GM23338 (cell line): ENCODE data around the gene TMX2. TPM values are rescaled to one million over a fixed set of nuclear protein-coding genes. Genes with fewer than 3 reads are reported as not detected.

Experiments used
- ATAC-seq: fragments of 200-7000 bp; cut with Tn5 transposase; 3 replicates; pipeline ENCODE4 v1.9.1; 2020
- DNase-seq: peaks from one replicate; pipeline ENCODE4 v3.0.0-alpha.2; 2015; ENCODE audit warnings: low spot score
- H2AFZ ChIP-seq: fragments of 200-600 bp; sonication (generic); 2 replicates; pipeline ENCODE4 v1.8.0; 2016; ENCODE audit warnings: antibody characterized with exemption, mild to moderate bottlenecking, moderate library complexity
- H3F3A ChIP-seq: fragments of 200-600 bp; sonication (generic); replicated peaks from 2 replicates; pipeline ENCODE4 v1.8.0; 2017; ENCODE audit warnings: antibody characterized with exemption, mixed run types, low read depth
- H3K27ac ChIP-seq: fragments of 200-600 bp; sonication (generic); 2 replicates; pipeline ENCODE4 v1.6.1; 2016; ENCODE audit warnings: low read depth
- H3K27me3 ChIP-seq: fragments of 200-600 bp; sonication (generic); 2 replicates; pipeline ENCODE4 v1.8.0; 2016; ENCODE audit warnings: mild to moderate bottlenecking, mixed run types, moderate library complexity; ENCODE audit not compliant: insufficient read depth
- H3K36me3 ChIP-seq: fragments of 200-600 bp; sonication (generic); 2 replicates; pipeline ENCODE4 v1.8.0; 2016; ENCODE audit warnings: mild to moderate bottlenecking; ENCODE audit not compliant: insufficient read depth
- H3K4me1 ChIP-seq: fragments of 200-600 bp; sonication (generic); 2 replicates; pipeline ENCODE4 v1.8.0; 2016; ENCODE audit warnings: mild to moderate bottlenecking, moderate library complexity; ENCODE audit not compliant: insufficient read depth
- H3K4me2 ChIP-seq: fragments of 200-600 bp; sonication (generic); 2 replicates; pipeline ENCODE4 v1.7.1; 2017; ENCODE audit warnings: mixed run types
- H3K4me3 ChIP-seq: fragments of 200-600 bp; sonication (generic); 2 replicates; pipeline ENCODE4 v1.6.1; 2016; ENCODE audit warnings: mixed run types
- H3K79me2 ChIP-seq: fragments of 200-600 bp; sonication (generic); replicated peaks from 2 replicates; pipeline ENCODE4 v1.8.0; 2017; ENCODE audit warnings: mild to moderate bottlenecking; ENCODE audit not compliant: insufficient read depth
- H3K9me2 ChIP-seq: fragments of 200-600 bp; sonication (generic); 2 replicates; pipeline ENCODE4 v1.8.0; 2017; ENCODE audit not compliant: insufficient read depth
- H4K20me1 ChIP-seq: fragments of 200-600 bp; sonication (generic); replicated peaks from 2 replicates; pipeline ENCODE4 v1.8.0; 2017; ENCODE audit warnings: mild to moderate bottlenecking; ENCODE audit not compliant: insufficient read depth
- H3K27ac Mint-ChIP-seq: 2 replicates; pipeline ENCODE4 v1.8.0; 2020; ENCODE audit warnings: inconsistent platforms, mild to moderate bottlenecking, moderate library complexity, mixed read lengths
- H3K27me3 Mint-ChIP-seq: 3 replicates; pipeline ENCODE4 v1.8.0; 2022; ENCODE audit warnings: low read depth, mild to moderate bottlenecking, moderate library complexity, mixed read lengths, inconsistent platforms; ENCODE audit not compliant: insufficient read depth, poor library complexity
- H3K36me3 Mint-ChIP-seq: 3 replicates; pipeline ENCODE4 v1.8.0; 2021; ENCODE audit warnings: low read depth, mild to moderate bottlenecking, inconsistent platforms, moderate library complexity, mixed read lengths
- H3K4me1 Mint-ChIP-seq: 3 replicates; pipeline ENCODE4 v1.8.0; 2020; ENCODE audit warnings: mild to moderate bottlenecking, inconsistent platforms, mixed read lengths
- H3K4me3 Mint-ChIP-seq: 3 replicates; pipeline ENCODE4 v1.8.0; 2021; ENCODE audit warnings: moderate library complexity, mild to moderate bottlenecking, inconsistent platforms, mixed read lengths
- H3K9me3 Mint-ChIP-seq: 3 replicates; pipeline ENCODE4 v1.8.0; 2020; ENCODE audit warnings: moderate library complexity, mild to moderate bottlenecking, inconsistent platforms, mixed read lengths
- CREB1 ChIP-seq: fragments of 250-450 bp; sonication (Bioruptor Pico); IDR thresholded peaks from 2 replicates; pipeline ENCODE4 v1.5.0; 2020; ENCODE audit warnings: low read depth, mild to moderate bottlenecking, moderate library complexity
- EZH2 ChIP-seq: fragments of 200-600 bp; sonication (generic); IDR thresholded peaks from one replicate; pipeline ENCODE4 v1.8.0; 2017; ENCODE audit warnings: antibody characterized with exemption, mild to moderate bottlenecking, low read depth; ENCODE audit not compliant: unreplicated experiment
- EZH2phosphoT487 ChIP-seq: fragments of 200-600 bp; sonication (generic); IDR thresholded peaks from one replicate; pipeline ENCODE4 v1.8.1; 2018; ENCODE audit warnings: antibody characterized with exemption; ENCODE audit not compliant: unreplicated experiment
- NANOG ChIP-seq: IDR thresholded peaks from 2 replicates; pipeline ENCODE4 v1.6.1; 2016; ENCODE audit warnings: antibody characterized with exemption, borderline replicate concordance
- POLR2AphosphoS5 ChIP-seq: IDR thresholded peaks from 2 replicates; pipeline ENCODE4 v1.6.1; 2016; ENCODE audit warnings: antibody characterized with exemption, low read depth
- STAT1 ChIP-seq: IDR thresholded peaks from one replicate; pipeline ENCODE4 v1.6.1; 2016; ENCODE audit warnings: antibody characterized with exemption; ENCODE audit not compliant: unreplicated experiment
- ZNF331 ChIP-seq: fragments of 250-450 bp; sonication (Bioruptor Pico); IDR thresholded peaks from 2 replicates; pipeline ENCODE4 v1.5.0; 2020; ENCODE audit warnings: low read depth, mild to moderate bottlenecking, moderate library complexity
- polyA plus RNA-seq: library from polyadenylated mRNA; unstranded; fragments of >200 nt; fragmentation: Nextera tagmentation; extraction: Ambion mirVana; gene quantifications from 2 replicates; pipeline ENCODE4 v1.2.1, GENCODE V29; 2016
- total RNA-seq: library from RNA; depleted of rRNA; stranded (reverse); fragments of >200 nt; shearing (Covaris generic); gene quantifications from 2 replicates; pipeline ENCODE4 v1.2.3, GENCODE V29; 2014
- TF ChIP-seq, protein P1 (sequence below): IDR thresholded peaks from one replicate; pipeline ENCODE4 v1.6.1; 2018; ENCODE audit warnings: antibody characterized with exemption; ENCODE audit not compliant: unreplicated experiment
- TF ChIP-seq, protein P2 (sequence below): IDR thresholded peaks from 2 replicates; pipeline ENCODE4 v1.6.1; 2016; ENCODE audit warnings: antibody characterized with exemption
- TF ChIP-seq, protein P3 (sequence below): fragments of 250-450 bp; sonication (Bioruptor Pico); IDR thresholded peaks from 2 replicates; pipeline ENCODE4 v1.5.0; 2020; ENCODE audit warnings: mild to moderate bottlenecking, moderate library complexity

Gene TMX2
- total and polyA plus RNA-seq, 2 experiments from 2014 or later: 59.2 to 69.3 TPM

DNA sequence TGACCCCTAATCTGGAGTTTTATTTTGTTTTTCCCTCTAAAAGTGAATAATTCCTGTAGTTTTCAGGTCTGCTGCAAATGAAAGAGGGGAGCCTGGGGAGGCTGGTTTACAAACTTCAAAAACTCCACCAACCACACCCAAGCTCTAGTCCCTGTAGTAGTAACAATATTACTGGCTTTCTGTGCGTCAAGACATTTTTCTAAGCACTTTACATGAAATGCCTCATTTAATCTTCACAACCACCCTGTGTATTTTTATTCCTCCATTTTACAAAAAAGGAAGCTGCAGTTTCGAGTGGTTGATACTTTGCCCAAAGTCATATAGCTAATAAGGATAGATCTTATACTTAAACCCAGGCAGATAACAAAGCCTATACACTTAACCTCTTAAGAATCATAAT, 72.7 kb downstream of the TMX2 start (continued):
- TF ChIP-seq, protein P1, sequence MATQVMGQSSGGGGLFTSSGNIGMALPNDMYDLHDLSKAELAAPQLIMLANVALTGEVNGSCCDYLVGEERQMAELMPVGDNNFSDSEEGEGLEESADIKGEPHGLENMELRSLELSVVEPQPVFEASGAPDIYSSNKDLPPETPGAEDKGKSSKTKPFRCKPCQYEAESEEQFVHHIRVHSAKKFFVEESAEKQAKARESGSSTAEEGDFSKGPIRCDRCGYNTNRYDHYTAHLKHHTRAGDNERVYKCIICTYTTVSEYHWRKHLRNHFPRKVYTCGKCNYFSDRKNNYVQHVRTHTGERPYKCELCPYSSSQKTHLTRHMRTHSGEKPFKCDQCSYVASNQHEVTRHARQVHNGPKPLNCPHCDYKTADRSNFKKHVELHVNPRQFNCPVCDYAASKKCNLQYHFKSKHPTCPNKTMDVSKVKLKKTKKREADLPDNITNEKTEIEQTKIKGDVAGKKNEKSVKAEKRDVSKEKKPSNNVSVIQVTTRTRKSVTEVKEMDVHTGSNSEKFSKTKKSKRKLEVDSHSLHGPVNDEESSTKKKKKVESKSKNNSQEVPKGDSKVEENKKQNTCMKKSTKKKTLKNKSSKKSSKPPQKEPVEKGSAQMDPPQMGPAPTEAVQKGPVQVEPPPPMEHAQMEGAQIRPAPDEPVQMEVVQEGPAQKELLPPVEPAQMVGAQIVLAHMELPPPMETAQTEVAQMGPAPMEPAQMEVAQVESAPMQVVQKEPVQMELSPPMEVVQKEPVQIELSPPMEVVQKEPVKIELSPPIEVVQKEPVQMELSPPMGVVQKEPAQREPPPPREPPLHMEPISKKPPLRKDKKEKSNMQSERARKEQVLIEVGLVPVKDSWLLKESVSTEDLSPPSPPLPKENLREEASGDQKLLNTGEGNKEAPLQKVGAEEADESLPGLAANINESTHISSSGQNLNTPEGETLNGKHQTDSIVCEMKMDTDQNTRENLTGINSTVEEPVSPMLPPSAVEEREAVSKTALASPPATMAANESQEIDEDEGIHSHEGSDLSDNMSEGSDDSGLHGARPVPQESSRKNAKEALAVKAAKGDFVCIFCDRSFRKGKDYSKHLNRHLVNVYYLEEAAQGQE: no peak
- no peak for TF ChIP-seq CREB1 (CRISPR knock-in tag)
- TF ChIP-seq NANOG: no peak
- TF ChIP-seq ZNF331: no peak
- TF ChIP-seq EZH2: no peak

DNA sequence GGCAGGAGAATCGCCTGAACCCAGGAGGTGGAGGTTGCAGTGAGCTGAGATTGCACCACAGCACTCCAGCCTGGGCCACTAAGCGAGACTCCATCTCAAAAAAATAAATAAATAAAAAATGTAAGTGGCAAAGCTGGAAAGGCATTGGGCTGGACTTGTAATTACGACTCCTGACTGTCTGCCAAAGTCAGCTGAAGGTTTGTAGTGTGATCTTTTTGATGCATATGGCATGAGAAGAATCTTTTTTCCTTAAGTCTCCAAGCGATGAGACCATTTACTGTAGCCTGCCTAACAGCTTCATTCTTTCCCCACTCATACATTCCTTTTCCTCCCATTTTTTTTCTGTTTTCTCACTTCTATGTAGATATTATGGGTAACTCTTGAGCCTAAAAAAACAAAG, 74.0 kb downstream of the TMX2 start:
- H3K27ac ChIP-seq: no peak overlapping the region
- no peak overlapping the region for H2AFZ ChIP-seq
- Mint-ChIP-seq H3K36me3 (peaks cover 7% of the 10 kb centered on the region), H3K27me3 (peaks cover 6% of the 10 kb centered on the region), H3K4me3 (no peak overlapping the region), H3K27ac (no peak overlapping the region), H3K4me1 (peaks cover 57% of the 10 kb centered on the region), H3K9me3 (no peaks in the 10 kb centered on the region)
- peaks cover 38% of the 10 kb centered on the region for H3K4me1 ChIP-seq
- H3F3A ChIP-seq: no peaks in the 10 kb centered on the region
- no peaks in the 10 kb centered on the region for H3K9me2 ChIP-seq
- no peak for DNase-seq
- H3K36me3 ChIP-seq: no peaks in the 10 kb centered on the region
- H4K20me1 ChIP-seq: peaks cover 19% of the 10 kb centered on the region
- H3K27me3 ChIP-seq: no peaks in the 10 kb centered on the region
- no peak overlapping the region for H3K4me2 ChIP-seq
- H3K79me2 ChIP-seq: peaks cover 98% of the 10 kb centered on the region
- H3K4me3 ChIP-seq: no peak overlapping the region
- no peak for ATAC-seq
- TF ChIP-seq, protein P1: no peak
- TF ChIP-seq, protein P2, sequence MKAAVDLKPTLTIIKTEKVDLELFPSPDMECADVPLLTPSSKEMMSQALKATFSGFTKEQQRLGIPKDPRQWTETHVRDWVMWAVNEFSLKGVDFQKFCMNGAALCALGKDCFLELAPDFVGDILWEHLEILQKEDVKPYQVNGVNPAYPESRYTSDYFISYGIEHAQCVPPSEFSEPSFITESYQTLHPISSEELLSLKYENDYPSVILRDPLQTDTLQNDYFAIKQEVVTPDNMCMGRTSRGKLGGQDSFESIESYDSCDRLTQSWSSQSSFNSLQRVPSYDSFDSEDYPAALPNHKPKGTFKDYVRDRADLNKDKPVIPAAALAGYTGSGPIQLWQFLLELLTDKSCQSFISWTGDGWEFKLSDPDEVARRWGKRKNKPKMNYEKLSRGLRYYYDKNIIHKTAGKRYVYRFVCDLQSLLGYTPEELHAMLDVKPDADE: no peak
- TF ChIP-seq POLR2AphosphoS5: no peak
- no peak for TF ChIP-seq STAT1
- no peak for TF ChIP-seq NANOG
- TF ChIP-seq, protein P3, sequence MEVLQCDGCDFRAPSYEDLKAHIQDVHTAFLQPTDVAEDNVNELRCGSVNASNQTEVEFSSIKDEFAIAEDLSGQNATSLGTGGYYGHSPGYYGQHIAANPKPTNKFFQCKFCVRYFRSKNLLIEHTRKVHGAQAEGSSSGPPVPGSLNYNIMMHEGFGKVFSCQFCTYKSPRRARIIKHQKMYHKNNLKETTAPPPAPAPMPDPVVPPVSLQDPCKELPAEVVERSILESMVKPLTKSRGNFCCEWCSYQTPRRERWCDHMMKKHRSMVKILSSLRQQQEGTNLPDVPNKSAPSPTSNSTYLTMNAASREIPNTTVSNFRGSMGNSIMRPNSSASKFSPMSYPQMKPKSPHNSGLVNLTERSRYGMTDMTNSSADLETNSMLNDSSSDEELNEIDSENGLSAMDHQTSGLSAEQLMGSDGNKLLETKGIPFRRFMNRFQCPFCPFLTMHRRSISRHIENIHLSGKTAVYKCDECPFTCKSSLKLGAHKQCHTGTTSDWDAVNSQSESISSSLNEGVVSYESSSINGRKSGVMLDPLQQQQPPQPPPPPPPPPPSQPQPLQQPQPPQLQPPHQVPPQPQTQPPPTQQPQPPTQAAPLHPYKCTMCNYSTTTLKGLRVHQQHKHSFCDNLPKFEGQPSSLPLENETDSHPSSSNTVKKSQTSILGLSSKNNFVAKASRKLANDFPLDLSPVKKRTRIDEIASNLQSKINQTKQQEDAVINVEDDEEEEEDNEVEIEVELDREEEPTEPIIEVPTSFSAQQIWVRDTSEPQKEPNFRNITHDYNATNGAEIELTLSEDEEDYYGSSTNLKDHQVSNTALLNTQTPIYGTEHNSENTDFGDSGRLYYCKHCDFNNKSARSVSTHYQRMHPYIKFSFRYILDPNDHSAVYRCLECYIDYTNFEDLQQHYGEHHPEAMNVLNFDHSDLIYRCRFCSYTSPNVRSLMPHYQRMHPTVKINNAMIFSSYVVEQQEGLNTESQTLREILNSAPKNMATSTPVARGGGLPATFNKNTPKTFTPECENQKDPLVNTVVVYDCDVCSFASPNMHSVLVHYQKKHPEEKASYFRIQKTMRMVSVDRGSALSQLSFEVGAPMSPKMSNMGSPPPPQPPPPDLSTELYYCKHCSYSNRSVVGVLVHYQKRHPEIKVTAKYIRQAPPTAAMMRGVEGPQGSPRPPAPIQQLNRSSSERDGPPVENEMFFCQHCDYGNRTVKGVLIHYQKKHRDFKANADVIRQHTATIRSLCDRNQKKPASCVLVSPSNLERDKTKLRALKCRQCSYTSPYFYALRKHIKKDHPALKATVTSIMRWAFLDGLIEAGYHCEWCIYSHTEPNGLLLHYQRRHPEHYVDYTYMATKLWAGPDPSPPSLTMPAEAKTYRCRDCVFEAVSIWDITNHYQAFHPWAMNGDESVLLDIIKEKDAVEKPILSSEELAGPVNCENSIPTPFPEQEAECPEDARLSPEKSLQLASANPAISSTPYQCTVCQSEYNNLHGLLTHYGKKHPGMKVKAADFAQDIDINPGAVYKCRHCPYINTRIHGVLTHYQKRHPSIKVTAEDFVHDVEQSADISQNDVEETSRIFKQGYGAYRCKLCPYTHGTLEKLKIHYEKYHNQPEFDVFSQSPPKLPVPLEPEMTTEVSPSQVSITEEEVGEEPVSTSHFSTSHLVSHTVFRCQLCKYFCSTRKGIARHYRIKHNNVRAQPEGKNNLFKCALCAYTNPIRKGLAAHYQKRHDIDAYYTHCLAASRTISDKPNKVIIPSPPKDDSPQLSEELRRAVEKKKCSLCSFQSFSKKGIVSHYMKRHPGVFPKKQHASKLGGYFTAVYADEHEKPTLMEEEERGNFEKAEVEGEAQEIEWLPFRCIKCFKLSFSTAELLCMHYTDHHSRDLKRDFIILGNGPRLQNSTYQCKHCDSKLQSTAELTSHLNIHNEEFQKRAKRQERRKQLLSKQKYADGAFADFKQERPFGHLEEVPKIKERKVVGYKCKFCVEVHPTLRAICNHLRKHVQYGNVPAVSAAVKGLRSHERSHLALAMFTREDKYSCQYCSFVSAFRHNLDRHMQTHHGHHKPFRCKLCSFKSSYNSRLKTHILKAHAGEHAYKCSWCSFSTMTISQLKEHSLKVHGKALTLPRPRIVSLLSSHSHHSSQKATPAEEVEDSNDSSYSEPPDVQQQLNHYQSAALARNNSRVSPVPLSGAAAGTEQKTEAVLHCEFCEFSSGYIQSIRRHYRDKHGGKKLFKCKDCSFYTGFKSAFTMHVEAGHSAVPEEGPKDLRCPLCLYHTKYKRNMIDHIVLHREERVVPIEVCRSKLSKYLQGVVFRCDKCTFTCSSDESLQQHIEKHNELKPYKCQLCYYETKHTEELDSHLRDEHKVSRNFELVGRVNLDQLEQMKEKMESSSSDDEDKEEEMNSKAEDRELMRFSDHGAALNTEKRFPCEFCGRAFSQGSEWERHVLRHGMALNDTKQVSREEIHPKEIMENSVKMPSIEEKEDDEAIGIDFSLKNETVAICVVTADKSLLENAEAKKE (CRISPR knock-in tag): no peak
- TF ChIP-seq CREB1 (CRISPR knock-in tag): no peak
- TF ChIP-seq ZNF331: no peak
- no peak for TF ChIP-seq EZH2phosphoT487
